Cardiac muscle cell (in vitro differentiated cells and primary cell): ENCODE results near the gene SDC4. TPM values are rescaled to one million over a fixed set of nuclear protein-coding genes. Genes with fewer than 3 reads are reported as not detected.

Experiments
- DNase-seq, 2 donors: peaks; one replicate each; pipeline versions ENCODE4 v3.0.0 to v3.0.0-alpha.2; 2010 to 2017; ENCODE audit warnings: low read depth in 1 of 2, low spot score in 1 of 2
- H3K27ac ChIP-seq: fragments of 200-600 bp; sonication (generic); 2 replicates; pipeline ENCODE4 v1.5.1; 2016
- H3K27me3 ChIP-seq: fragments of 200-600 bp; sonication (generic); 2 replicates; pipeline ENCODE4 v1.6.0; 2016; ENCODE audit warnings: control low read depth
- H3K36me3 ChIP-seq: fragments of 200-600 bp; sonication (generic); 2 replicates; pipeline ENCODE4 v1.5.1; 2016; ENCODE audit warnings: control low read depth
- H3K4me1 ChIP-seq: fragments of 200-600 bp; sonication (generic); 2 replicates; pipeline ENCODE4 v1.8.1; 2017; ENCODE audit warnings: low read depth, mild to moderate bottlenecking, mixed run types
- H3K4me3 ChIP-seq: fragments of 200-600 bp; sonication (generic); 2 replicates; pipeline ENCODE4 v1.5.1; 2016; ENCODE audit warnings: mild to moderate bottlenecking
- H3K9me3 ChIP-seq: fragments of 200-600 bp; sonication (generic); 2 replicates; pipeline ENCODE4 v1.5.1; 2017; ENCODE audit warnings: low read depth, mild to moderate bottlenecking, control low read depth
- polyA plus RNA-seq: library from polyadenylated mRNA; unstranded; fragments of >200 nt; fragmentation: Nextera tagmentation; extraction: Ambion mirVana; gene quantifications from 2 replicates; pipeline ENCODE4 v1.2.1, GENCODE V29; 2016
- total RNA-seq: library from RNA; depleted of rRNA; stranded (reverse); fragments of >200 nt; gene quantifications from 2 replicates; pipeline ENCODE4 v1.2.3, GENCODE V29; 2016
- TF ChIP-seq, protein P1 (sequence below): IDR thresholded peaks from 2 replicates; pipeline ENCODE4 v1.5.1; 2012; ENCODE audit warnings: low read depth, mild to moderate bottlenecking, low read length

Gene SDC4
- total and polyA plus RNA-seq, 2 experiments from 2014 or later: 35.4 to 55.7 TPM

- TF ChIP-seq, protein P1, sequence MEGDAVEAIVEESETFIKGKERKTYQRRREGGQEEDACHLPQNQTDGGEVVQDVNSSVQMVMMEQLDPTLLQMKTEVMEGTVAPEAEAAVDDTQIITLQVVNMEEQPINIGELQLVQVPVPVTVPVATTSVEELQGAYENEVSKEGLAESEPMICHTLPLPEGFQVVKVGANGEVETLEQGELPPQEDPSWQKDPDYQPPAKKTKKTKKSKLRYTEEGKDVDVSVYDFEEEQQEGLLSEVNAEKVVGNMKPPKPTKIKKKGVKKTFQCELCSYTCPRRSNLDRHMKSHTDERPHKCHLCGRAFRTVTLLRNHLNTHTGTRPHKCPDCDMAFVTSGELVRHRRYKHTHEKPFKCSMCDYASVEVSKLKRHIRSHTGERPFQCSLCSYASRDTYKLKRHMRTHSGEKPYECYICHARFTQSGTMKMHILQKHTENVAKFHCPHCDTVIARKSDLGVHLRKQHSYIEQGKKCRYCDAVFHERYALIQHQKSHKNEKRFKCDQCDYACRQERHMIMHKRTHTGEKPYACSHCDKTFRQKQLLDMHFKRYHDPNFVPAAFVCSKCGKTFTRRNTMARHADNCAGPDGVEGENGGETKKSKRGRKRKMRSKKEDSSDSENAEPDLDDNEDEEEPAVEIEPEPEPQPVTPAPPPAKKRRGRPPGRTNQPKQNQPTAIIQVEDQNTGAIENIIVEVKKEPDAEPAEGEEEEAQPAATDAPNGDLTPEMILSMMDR: no peak
- H3K4me1 ChIP-seq: peaks cover 75% of the 10 kb centered on the region
Observed at GRCh38 chr20:45343532-45344167, 4.6 kb downstream of the SDC4 start.

GRCh38 chr20:45342855-45343531, 5.2 kb downstream of the SDC4 start:
- peaks cover 82% of the 10 kb centered on the region for H3K4me1 ChIP-seq
- peak overlapping the region; percentile 98 for H3K27ac ChIP-seq
- no peaks in the 10 kb centered on the region for H3K36me3 ChIP-seq
- TF ChIP-seq, protein P1: no peak
- no peak overlapping the region for H3K4me3 ChIP-seq
- H3K9me3 ChIP-seq: no peaks in the 10 kb centered on the region
- no peaks in the 10 kb centered on the region for H3K27me3 ChIP-seq
- DNase-seq: no peak

More at GRCh38 chr20:45343532-45344167, 4.6 kb downstream of the SDC4 start:
- no peaks in the 10 kb centered on the region for H3K27me3 ChIP-seq
- DNase-seq: peak in 1 of 2 donors; percentile 33
- H3K27ac ChIP-seq: peak overlapping the region; percentile 98
- H3K9me3 ChIP-seq: no peaks in the 10 kb centered on the region
- no peaks in the 10 kb centered on the region for H3K36me3 ChIP-seq
- H3K4me3 ChIP-seq: no peak overlapping the region

DNA sequence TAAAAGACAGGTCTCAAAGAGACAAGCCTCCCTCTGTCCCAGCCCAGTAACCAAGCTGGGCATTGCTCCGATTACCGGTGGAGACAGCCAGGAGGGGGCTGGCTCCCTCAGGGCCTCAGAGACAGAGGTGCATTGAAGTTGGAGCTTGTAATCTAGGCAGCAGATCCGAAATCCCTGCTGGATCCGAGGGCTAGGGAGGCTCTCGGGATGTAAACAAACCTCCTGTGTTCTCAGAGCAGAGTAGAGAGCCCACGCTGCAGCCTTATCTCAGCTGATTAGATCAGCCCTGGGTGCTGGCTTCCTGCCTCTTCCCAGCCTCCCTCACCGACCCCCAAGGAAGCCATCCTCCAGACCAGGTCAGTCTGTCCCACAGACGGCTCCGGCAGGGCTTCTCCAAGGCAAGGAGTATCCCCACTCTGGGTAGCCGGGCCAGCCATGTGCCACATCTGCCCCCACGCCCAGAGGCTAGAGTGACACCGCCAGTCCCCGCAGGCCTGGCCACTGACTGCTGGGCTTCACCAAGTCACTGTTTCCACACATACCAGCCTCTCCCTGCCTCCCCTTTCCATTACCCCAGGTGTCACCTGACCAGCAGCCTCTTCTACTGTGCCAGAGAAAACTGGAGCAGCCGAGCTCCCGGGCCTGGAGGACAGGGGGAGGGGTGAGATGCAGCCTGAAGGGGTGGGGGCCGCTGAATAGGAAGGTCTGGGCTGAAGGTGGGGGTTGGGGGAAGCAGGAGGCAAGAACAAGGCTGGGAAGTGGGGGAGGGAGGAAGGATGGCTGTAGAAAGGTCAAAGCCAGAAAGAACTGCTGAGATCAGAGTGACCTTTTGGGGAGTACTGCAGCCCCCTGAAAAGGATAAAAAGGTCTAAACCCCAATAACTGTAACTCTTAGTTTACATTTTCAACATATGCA, 6.0 kb downstream of the SDC4 start:
- Histone ChIP-seq H3K4me3 (peak overlapping the region; percentile 22), H3K27ac (peak overlapping the region; percentile 98), H3K9me3 (no peaks in the 10 kb centered on the region), H3K36me3 (no peaks in the 10 kb centered on the region), H3K4me1 (peaks cover 89% of the 10 kb centered on the region), H3K27me3 (no peaks in the 10 kb centered on the region)
- TF ChIP-seq, protein P1: no peak
- peak; percentile 70 to 90 for DNase-seq

GRCh38 chr20:45341579-45341938, 6.7 kb downstream of the SDC4 start:
- TF ChIP-seq, protein P1: no peak
- H3K27ac ChIP-seq: peak overlapping the region; percentile 98
- H3K9me3 ChIP-seq: no peaks in the 10 kb centered on the region
- no peaks in the 10 kb centered on the region for H3K27me3 ChIP-seq
- H3K36me3 ChIP-seq: no peaks in the 10 kb centered on the region
- peaks cover 85% of the 10 kb centered on the region for H3K4me1 ChIP-seq
- H3K4me3 ChIP-seq: peak overlapping the region; percentile 22
- peak in 1 of 2 donors; percentile 45 for DNase-seq

- Histone ChIP-seq H3K4me3 (no peak overlapping the region), H3K27me3 (no peaks in the 10 kb centered on the region), H3K27ac (peak overlapping the region; percentile 98), H3K9me3 (no peaks in the 10 kb centered on the region), H3K36me3 (no peaks in the 10 kb centered on the region), H3K4me1 (peaks cover 79% of the 10 kb centered on the region)
- TF ChIP-seq, protein P1: no peak
- peak in 1 of 2 donors; percentile 48 for DNase-seq
Observed at GRCh38 chr20:45340951-45341350, 7.3 kb downstream of the SDC4 start.
